GM19025 (cell line): ENCODE measurements around the gene ZNF862.
A peak's percentile ranks its signal among the peaks of the same experiment; 100 is the strongest.

Source experiments
- ATAC-seq: cut with Tn5 transposase; IDR thresholded peaks from one replicate; pipeline ENCODE4 v1.9.1; 2021; ENCODE audit warnings: mild to moderate bottlenecking, low read depth, moderate library complexity; ENCODE audit not compliant: unreplicated experiment

The ZNF862 gene

DNA sequence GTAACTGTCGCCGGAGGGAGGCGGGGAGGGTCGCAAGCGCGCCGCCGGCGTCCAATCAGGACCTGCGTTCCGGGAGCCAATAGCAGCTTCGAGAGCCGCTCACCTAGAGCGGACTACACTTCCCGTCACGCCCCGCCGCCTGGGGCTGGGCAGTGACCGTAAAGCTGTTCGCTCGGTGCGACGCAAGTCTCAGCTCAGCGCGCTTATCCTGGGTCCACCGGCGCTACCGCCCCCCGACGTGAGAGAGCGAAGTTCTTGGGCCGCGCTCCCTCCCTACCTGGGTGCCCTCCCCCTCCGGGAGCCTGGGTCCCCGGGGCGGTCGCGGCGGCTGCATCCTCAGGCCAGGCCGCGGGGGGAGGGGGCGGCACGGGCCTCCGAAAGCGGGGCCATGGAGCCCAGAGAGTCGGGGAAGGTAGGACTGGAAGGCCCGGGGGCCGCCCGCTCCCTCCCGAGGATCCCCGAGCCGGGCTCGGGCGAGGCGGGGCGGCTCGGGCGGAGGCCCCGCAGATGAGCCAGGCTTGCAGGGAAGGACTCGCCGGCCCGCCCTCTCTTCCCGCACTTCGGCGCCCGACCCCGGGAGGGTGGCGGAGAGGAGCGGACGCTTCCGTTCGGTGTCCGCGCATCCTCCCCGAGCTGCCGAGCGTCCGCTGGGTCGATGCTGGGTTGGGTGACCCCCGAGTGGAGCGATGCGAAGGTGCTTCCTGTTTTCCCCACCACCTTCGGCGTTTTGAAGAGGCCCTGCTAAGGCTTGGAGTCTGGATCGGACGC lies at the start of gene ZNF862:
Gene ZNF862 (plus strand): TSS at position 152 of the 768 bp plus-strand sequence. CDS start 237 bp downstream, at position 389.
- peak; percentile 98 for ATAC-seq

DNA sequence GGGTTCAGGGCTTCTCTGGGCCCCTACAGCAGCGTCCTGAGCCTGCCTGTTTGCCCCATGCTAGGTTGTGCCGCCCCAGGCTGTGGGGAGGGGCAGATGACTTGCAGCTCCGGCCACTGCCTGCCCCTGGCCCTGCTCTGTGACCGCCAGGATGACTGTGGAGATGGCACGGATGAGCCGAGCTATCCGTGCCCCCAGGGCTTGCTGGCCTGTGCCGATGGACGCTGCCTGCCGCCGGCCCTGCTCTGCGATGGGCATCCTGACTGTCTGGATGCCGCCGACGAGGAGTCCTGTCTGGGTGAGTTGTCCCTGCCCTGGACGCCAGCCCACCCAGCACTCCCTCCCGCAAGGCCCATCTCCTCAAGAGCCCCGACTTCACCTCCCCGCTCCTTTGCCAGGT lies 49.1 kb upstream of the ZNF862 start:
- no peak for ATAC-seq

DNA sequence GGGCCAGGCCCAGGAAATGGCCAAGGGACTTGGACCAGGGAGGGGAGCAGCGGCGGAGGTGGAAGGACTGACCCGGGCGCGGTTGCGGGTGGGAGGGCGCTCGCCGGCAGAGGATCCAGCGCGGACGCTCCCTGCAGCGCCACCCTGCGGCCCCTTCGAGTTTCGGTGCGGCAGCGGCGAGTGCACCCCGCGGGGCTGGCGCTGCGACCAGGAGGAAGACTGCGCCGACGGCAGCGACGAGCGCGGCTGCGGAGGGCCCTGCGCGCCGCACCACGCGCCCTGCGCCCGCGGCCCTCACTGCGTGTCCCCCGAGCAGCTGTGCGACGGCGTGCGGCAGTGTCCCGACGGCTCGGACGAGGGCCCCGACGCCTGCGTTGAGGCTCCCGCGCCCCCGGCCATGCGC lies 48.0 kb upstream of the ZNF862 start:
- ATAC-seq = no peak

DNA sequence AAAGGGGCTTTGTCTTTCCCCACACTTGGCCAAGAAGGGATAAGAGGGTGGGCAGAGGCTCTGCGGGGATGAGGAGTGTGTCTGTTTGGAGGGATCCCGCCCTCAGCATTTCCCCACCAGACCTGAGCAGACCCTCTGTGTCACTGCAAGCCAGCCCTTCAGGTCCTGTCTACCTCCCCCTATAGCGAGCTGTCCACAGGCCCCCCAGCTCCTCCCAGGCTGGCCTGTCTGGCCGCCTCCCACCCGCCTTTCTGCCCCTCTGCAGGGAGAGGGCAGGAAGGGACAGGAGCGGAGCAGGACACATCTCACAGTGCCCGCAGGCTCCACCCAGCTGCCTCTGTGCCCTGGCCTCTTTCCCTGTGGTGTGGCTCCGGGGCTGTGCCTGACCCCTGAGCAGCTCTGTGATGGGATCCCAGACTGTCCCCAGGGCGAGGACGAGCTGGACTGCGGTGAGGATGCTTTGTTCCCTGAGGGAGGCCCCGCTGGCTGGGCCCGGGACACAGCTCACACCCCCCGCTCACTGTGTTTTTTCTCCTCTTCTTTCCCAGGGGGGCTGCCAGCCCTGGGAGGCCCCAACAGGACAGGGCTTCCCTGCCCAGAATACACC lies 47.3 kb upstream of the ZNF862 start:
- ATAC-seq = no peak

DNA sequence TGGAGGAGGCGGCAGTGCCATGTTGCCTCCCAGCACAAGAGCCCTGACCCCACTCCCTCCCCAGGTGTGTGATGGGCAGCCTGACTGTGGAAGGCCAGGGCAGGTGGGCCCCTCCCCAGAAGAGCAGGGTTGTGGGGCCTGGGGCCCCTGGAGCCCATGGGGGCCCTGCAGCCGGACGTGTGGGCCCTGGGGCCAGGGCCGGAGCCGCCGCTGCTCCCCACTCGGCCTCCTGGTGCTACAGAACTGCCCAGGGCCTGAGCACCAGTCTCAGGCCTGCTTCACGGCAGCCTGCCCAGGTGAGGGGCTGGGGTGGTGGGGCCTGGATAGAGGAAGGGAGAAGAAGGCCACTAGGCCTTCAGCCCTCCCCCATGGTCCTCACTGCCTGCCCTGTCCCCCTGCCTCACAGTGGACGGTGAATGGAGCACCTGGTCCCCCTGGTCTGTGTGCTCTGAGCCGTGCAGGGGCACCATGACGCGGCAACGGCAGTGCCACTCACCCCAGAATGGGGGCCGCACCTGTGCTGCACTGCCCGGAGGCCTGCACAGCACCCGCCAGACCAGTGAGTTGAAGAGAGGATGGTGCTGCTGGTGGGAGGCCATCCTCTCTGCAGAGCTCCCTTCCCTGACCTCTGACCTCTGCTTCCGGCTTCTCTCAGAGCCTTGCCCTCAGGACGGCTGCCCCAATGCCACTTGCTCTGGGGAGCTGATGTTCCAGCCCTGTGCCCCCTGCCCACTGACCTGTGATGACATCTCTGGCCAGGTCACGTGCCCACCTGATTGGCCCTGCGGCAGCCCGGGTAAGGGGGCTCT lies 46.6 kb upstream of the ZNF862 start:
- no peak for ATAC-seq

DNA sequence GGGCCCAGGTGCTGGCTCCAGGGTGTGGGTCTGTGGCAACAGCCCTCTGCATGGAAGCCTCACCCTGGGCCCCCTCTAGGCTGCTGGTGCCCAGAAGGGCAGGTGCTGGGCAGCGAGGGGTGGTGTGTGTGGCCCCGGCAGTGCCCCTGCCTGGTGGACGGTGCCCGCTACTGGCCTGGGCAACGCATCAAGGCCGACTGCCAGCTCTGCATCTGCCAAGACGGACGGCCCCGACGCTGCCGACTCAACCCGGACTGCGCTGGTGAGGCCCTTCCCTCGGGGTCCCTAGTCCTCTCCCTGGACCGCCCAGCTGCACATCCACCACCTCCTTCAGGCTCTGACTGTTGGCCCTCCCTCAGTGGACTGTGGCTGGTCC lies 46.0 kb upstream of the ZNF862 start:
- no peak for ATAC-seq

DNA sequence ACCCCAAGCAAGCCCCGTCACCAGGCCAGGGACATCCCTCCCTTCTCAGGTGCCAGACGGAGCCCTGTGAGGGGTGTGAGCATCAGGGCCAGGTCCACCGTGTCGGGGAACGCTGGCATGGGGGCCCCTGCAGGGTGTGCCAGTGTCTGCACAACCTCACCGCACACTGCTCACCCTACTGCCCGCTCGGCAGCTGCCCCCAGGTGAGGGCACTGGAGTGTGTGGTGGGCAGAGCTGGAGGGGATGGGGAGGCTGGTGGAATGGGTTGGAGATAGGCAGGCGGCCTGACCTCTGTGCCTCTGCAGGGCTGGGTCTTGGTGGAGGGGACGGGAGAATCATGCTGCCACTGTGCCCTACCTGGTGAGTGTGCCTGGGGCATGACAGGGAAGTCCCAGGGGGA lies 44.9 kb upstream of the ZNF862 start:
- no peak for ATAC-seq

DNA sequence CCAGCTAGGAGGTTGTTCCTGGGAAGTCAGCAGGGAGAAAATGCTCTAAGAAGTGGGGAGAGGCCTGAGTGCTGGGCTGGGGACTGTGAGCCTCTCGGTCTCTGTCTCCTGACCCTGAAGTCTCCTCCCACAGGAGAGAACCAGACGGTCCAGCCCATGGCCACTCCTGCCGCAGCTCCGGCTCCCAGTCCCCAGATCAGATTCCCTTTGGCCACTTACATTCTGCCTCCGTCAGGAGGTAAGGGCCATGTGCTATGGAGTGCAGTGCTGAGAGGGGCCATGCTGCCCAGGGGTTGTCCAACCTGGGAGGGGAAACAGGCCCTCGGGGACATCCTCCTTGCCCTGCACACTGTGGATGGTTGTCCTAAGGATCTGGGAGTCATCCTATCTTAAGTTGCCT lies 43.5 kb upstream of the ZNF862 start:
- no peak for ATAC-seq

DNA sequence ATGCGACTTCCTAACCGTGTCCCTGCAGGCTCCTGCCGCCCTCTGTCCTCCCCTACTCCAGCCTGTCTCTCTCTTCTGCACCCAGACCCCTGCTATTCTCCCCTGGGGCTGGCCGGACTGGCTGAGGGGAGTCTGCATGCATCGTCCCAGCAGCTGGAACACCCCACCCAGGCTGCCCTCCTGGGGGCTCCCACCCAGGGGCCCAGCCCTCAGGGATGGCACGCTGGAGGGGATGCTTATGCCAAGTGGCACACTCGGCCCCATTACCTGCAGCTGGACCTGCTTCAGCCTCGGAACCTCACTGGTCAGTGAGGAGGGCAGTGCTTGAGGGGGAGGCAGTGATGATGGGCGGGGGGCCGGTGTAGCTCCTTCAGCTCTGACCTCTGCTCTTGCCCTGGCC lies 43.0 kb upstream of the ZNF862 start:
- ATAC-seq = no peak

DNA sequence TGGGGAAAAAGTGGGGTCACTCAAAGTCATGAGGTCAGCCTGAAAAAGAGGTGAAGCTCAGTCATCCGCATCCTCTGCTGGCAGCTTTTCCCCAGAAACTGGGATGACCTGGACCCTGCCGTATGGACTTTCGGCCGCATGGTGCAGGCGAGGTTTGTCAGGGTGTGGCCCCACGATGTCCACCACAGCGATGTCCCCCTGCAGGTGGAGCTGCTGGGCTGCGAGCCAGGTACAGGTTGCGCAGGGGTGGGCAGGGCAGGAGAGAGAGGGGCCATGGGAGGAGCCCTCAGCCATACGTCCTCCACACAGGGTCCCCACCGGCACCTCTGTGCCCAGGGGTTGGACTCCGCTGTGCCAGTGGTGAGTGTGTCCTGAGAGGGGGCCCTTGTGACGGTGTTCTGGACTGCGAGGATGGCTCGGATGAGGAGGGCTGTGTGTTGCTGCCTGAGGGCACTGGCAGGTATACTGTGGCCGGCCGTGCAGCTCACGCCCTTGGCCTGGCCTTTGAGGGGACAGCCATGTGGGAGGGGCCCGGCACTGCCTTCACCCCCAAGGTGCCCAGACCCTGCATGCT lies 41.8 kb upstream of the ZNF862 start:
- ATAC-seq = no peak

DNA sequence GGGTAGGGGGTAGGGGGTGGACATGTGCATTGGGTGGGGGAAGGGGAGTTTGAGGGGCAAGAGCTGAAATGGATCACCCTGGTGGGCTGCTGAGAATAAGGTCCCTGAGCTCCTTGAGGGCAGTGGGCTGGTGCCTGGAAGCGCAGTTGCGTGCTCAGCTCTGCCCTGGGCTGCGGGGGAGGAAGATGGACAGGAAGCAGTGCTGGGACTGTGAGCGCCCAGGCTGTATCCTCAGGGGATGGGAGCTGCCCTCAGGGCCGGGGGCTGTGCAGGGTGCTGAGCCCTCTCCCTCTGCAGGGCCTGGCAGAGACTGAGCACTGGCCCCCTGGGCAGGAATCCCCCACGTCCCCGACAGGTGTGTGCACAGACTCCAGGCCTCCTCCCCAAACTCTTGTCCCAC lies 40.4 kb upstream of the ZNF862 start:
- no peak for ATAC-seq

DNA sequence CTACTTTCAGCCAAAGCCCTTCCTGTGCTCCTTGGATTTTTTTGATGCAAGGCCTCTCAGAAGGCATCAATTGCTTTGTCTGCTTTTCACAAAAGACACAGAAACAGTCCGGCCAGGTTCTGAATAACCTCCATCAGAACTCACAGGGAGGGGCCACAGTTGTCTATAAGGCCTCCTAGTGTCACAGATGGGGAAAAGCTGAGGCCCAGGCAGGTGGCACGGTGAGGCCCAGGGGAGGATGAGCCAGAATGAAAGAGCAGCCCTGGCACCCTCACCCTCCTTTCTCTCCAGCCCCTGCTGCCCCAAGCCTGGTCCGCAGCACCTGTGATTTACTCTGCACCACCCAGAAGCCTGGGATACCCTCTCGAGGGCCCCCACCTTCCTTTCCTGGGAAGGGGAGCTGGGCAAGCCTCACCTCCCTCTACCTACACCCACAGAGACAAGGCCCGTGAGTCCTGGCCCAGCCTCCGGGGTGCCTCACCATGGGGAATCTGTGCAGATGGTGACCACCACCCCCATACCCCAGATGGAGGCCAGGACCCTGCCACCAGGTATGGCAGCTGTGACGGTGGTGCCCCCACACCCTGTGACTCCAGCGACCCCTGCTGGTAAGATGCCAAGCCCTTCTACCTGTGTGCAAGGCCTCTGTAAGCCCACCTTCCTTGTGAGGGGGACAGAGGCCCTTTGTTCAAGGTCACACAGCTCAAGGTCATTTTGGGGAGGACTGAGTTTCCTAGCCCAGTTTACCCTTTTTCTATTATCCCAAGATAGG lies 38.6 kb upstream of the ZNF862 start:
- ATAC-seq = no peak

DNA sequence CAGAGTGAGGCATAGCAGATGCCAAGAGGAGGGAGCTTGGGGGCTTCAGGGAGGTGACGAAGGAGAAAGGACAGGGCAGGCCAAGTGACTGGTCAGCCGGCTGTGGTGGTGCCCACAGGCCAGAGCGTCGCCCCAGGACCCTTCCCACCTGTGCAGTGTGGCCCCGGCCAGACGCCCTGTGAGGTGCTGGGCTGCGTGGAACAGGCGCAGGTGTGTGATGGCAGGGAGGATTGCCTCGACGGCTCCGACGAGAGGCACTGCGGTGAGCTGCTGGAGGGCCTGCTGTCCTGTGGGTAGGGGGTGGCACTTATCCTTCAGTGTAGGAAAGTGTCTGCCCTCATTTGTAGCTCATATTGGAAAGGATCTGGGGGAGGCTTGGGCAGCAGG lies 38.0 kb upstream of the ZNF862 start:
- no peak for ATAC-seq

DNA sequence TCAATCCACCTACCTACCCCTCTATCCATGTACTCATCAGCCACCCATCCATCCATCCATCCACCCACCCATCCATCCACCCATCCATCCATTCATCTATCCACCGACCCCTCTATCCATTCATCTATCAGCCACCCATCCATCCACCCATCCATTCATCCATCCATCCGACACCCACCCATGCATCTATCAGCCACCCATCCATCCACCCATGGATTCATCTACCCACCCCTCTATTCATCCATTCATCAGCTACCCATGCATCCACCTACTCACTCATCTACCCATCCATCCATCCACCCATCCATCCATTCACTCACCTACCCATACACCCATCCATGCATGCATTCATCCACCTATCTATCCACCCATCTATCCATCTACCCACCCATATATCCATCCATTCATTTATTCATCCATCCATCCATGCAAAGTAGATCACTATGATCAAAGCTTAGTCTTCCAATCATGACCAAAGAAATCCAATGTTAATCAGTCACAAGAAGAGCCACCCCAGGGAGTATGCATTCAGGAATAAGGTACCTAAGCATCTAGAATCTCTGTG lies 37.1 kb upstream of the ZNF862 start:
- ATAC-seq = no peak

DNA sequence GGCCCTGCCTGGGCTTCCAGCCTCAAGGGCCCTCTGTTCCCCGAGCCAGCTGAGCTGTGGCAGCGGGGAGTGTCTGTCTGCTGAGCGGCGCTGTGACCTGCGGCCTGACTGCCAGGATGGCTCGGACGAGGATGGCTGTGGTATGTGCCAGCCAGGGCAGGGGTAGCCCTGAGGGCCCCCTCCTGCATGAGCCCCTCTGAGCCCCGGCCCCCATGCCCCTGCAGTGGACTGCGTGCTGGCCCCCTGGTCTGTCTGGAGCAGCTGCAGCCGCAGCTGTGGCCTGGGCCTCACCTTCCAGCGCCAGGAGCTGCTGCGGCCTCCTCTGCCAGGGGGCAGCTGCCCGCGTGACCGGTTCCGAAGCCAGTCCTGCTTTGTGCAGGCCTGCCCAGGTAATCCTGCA lies 36.4 kb upstream of the ZNF862 start:
- no peak for ATAC-seq

DNA sequence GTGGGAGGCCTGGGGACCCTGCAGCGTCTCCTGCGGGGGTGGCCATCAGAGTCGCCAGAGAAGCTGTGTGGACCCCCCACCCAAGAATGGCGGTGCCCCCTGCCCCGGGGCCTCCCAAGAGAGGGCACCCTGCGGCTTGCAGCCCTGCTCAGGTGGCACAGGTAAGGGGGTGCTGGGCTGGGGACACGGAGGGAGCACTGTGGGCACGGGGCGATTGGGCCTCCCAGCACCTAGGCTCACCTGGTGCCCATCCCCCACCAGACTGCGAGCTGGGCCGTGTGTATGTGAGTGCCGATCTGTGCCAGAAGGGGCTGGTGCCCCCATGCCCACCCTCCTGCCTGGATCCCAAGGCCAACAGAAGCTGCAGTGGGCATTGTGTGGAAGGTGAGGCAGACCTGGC lies 35.2 kb upstream of the ZNF862 start:
- no peak for ATAC-seq

DNA sequence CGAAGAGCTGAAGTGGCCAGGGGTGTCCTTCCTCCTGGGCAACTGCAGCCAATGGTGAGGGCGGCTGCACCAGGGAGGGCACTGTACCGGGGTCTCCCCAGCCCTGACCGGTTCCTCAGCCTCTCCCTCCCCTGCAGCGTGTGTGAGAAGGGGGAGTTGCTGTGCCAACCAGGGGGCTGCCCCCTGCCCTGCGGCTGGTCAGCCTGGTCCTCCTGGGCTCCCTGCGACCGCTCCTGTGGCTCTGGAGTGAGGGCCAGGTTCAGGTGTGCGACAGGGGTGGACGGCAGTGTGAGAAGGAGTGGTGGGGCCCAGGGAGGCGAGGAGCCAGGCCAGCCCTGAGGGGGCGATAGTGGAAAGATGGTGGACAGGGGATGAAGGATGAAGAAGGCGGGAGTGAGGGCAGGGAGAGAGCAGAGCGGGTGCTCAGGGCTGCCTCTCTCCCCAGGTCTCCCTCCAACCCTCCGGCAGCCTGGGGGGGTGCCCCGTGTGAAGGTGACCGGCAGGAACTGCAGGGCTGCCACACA lies 34.6 kb upstream of the ZNF862 start:
- no peak for ATAC-seq

DNA sequence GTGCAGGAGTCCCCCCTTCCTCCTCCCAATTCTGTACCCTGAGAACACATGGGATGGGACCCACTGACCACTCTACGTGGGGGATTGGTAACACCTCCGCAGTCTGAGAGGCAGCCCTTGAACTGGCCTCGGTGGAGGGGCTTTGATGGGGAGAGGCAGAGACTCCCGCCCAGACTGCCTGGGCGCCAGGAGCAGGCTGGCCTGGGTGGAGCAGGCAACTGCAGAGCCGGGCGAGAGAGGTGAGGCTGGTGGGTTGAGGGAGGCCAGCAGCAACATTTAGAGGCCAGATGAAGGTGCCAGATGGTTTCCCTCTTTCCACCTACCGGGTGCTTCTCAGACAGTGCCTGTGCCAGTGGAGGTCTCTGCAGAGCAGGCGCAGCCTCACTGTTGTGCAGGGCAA lies 34.1 kb upstream of the ZNF862 start:
- ATAC-seq = no peak

DNA sequence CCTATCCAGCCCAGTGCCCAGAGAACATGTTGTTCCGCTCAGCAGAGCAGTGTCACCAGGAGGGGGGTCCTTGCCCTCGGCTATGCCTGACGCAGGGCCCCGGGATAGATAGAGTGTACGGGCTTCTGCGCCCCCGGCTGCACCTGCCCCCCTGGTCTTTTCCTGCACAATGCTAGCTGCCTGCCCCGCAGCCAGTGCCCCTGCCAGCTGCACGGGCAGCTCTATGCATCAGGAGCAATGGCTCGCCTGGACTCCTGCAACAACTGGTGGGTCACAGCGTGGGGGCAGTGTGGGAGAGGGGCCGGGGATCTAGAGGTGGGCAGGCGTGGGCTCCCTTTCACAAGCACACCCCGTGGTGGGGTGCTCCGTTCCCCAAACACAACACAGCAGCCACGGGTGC lies 31.4 kb upstream of the ZNF862 start:
- ATAC-seq = no peak

DNA sequence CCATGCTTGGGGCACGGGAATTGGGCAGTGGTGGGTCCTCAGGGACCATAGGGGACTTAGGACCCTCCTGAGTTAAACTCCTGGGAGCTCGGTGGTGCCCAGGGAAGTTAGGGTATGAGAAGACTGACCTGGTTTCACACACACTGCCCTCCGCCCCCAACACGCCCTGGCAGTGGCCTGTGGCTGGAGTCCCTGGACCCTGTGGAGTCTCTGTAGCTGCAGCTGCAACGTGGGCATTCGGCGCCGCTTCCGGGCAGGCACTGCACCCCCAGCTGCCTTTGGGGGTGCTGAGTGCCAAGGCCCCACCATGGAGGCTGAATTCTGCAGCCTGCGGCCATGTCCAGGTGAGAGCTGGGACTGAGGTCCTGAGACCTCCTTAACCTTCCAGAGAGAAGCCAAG lies 29.9 kb upstream of the ZNF862 start:
- ATAC-seq = no peak
